CD8-positive, alpha-beta memory T cell (primary cell): Measurements from ENCODE around the gene S100A5. TPM values are rescaled to one million over a fixed set of nuclear protein-coding genes. Genes with fewer than 3 reads are reported as not detected.
A peak's percentile ranks its signal among the peaks of the same experiment; 100 is the strongest.
"Not testable (repeated sequence)": the region's sequence is repeated elsewhere in the genome, so short reads cannot be mapped to it uniquely, and the experiment has no call there.

ENCODE experiments used
- CTCF ChIA-PET: fragments of 350-600 bp; sonication (Branson Sonifier 250); formaldehyde crosslinking; loops from one replicate; lab custom pipeline; 2021; ENCODE audit warnings: antibody characterized with exemption; lab: Charles Lee
- POLR2A ChIA-PET: fragments of 350-600 bp; sonication (Branson Sonifier 250); formaldehyde crosslinking; loops from one replicate; lab custom pipeline; 2021; ENCODE audit warnings: antibody characterized with exemption; lab: Charles Lee
- DNase-seq, 5 donors: peaks; one replicate each; pipeline versions ENCODE4 v3.0.0 to v3.0.0-alpha.2; 2020 to 2022; ENCODE audit warnings: mixed read lengths in 1 of 5
- H3K27ac ChIP-seq: one replicate; pipeline ENCODE4 v1.7.0; 2013; ENCODE audit warnings: low read depth, mild to moderate bottlenecking, low read length, moderate library complexity
- H3K27me3 ChIP-seq: 2 replicates; pipeline ENCODE4 v1.7.0; 2013; ENCODE audit warnings: low read length, mild to moderate bottlenecking; ENCODE audit not compliant: insufficient read depth, poor library complexity, severe bottlenecking
- H3K36me3 ChIP-seq: 2 replicates; pipeline ENCODE4 v1.7.0; 2013; ENCODE audit warnings: mild to moderate bottlenecking, low read length, moderate library complexity; ENCODE audit not compliant: insufficient read depth
- H3K4me1 ChIP-seq: 2 replicates; pipeline ENCODE4 v1.7.0; 2013; ENCODE audit warnings: mild to moderate bottlenecking, low read length, moderate library complexity; ENCODE audit not compliant: insufficient read depth
- H3K4me3 ChIP-seq: 2 replicates; pipeline ENCODE4 v1.7.0; 2013; ENCODE audit warnings: mild to moderate bottlenecking, low read length
- H3K9me3 ChIP-seq: 2 replicates; pipeline ENCODE4 v1.7.0; 2013; ENCODE audit warnings: mild to moderate bottlenecking, low read length
- H3K27ac Mint-ChIP-seq, 8 donors: one replicate each; pipeline ENCODE4 v1.8.0; 2020 to 2021; ENCODE audit warnings: mixed read lengths in 8 of 8, mild to moderate bottlenecking in 6 of 8, inconsistent platforms in 3 of 8, moderate library complexity in 3 of 8
- H3K27me3 Mint-ChIP-seq, 2 donors: one replicate each; pipeline ENCODE4 v1.8.0; 2020 to 2021; ENCODE audit warnings: mixed read lengths in 2 of 2, mild to moderate bottlenecking in 1 of 2, moderate library complexity in 1 of 2
- H3K36me3 Mint-ChIP-seq, 3 donors: one replicate each; pipeline ENCODE4 v1.8.0; 2020 to 2021; ENCODE audit warnings: mixed read lengths in 3 of 3, inconsistent platforms in 1 of 3, mild to moderate bottlenecking in 1 of 3
- H3K4me1 Mint-ChIP-seq, 3 donors: one replicate each; pipeline ENCODE4 v1.8.0; 2020 to 2021; ENCODE audit warnings: mixed read lengths in 3 of 3, inconsistent platforms in 1 of 3, mild to moderate bottlenecking in 1 of 3
- H3K4me3 Mint-ChIP-seq, 7 donors: one replicate each; pipeline ENCODE4 v1.8.0; 2020 to 2021; ENCODE audit warnings: mixed read lengths in 7 of 7, mild to moderate bottlenecking in 6 of 7, moderate library complexity in 4 of 7, inconsistent platforms in 2 of 7
- H3K9me3 Mint-ChIP-seq, 5 donors: one replicate each; pipeline ENCODE4 v1.8.0; 2020 to 2022; ENCODE audit warnings: mixed read lengths in 5 of 5, mild to moderate bottlenecking in 3 of 5, moderate library complexity in 2 of 5, inconsistent platforms in 1 of 5
- polyA plus RNA-seq: library from polyadenylated mRNA; unstranded; fragments of 300-500 nt; fragmentation: Illumina TruSeq; gene quantifications from one replicate; pipeline ENCODE4 v1.2.3, GENCODE V29; 2021
- total RNA-seq, 2 experiments: library from RNA; stranded (reverse); gene quantifications; one replicate each; pipeline ENCODE4 v1.2.3, GENCODE V29; 2021

The S100A5 gene
- total and polyA plus RNA-seq, 3 experiments from 2014 or later: 0.61 to 1.6 (median 1.5) TPM

DNA sequence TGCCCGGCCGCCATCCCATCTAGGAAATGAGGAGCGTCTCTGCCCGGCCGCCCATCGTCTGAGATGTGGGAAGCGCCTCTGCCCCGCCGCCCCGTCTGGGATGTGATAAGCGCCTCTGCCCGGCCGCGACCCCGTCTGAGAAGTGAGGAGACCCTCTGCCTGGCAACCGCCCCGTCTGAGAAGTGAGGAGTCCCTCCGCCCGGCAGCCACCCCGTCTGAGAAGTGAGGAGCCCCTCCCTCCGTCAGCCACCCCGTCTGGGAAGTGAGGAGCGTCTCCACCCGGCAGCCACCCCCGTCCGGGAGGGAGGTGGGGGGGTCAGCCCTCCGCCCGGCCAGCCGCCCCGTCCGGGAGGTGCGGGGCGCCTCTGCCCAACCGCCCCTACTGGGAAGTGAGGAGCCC lies 42.1 kb upstream of the S100A5 start:
- H3K4me1 Mint-ChIP-seq, H3K36me3 Mint-ChIP-seq, H3K4me1 ChIP-seq, H3K27ac ChIP-seq, H3K9me3 ChIP-seq, CTCF ChIA-PET, H3K9me3 Mint-ChIP-seq, H3K4me3 Mint-ChIP-seq, DNase-seq, H3K27ac Mint-ChIP-seq, H3K36me3 ChIP-seq, H3K4me3 ChIP-seq, POLR2A ChIA-PET: not testable (repeated sequence)
- H3K27me3 ChIP-seq: peaks cover 10% of the 10 kb centered on the region
- H3K27me3 Mint-ChIP-seq: peaks cover 23 to 24% of the 10 kb centered on the region in 2 donors

DNA sequence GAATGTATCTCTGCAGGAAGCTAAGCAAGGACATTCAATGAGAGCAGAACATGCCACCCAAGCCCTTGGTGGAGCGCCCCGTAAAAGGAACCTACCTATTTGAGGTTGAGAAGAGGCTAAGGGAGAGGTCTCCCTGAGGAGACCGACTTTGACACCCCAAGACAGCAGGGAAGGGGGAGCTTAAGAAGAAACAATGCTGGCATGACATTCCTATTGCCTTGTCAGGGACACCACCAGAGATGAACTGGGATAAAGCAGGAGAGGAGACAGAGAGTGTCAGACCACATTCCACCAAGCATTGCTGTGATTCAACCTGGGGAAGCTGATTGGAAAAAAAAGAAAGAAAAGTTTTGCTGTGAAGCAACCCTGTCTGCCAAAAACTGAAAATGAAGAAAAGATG lies 38.2 kb upstream of the S100A5 start:
- ChIA-PET CTCF (no interaction called here), POLR2A (no interaction called here)
- no peak overlapping the region for H3K27ac Mint-ChIP-seq
- no peaks in the 10 kb centered on the region for H3K4me1 Mint-ChIP-seq
- no peaks in the 10 kb centered on the region for H3K9me3 Mint-ChIP-seq
- no peaks in the 10 kb centered on the region for H3K9me3 ChIP-seq
- H3K27ac ChIP-seq: no peak overlapping the region
- H3K27me3 ChIP-seq: peaks cover 8% of the 10 kb centered on the region
- H3K27me3 Mint-ChIP-seq: peaks cover 19 to 27% of the 10 kb centered on the region in 2 donors
- no peaks in the 10 kb centered on the region for H3K36me3 ChIP-seq
- no peaks in the 10 kb centered on the region for H3K4me1 ChIP-seq
- no peak overlapping the region for H3K4me3 Mint-ChIP-seq
- no peak overlapping the region for H3K4me3 ChIP-seq
- peaks cover 0 to 3% (median 0%) of the 10 kb centered on the region in 3 donors for H3K36me3 Mint-ChIP-seq
- no peak for DNase-seq

DNA sequence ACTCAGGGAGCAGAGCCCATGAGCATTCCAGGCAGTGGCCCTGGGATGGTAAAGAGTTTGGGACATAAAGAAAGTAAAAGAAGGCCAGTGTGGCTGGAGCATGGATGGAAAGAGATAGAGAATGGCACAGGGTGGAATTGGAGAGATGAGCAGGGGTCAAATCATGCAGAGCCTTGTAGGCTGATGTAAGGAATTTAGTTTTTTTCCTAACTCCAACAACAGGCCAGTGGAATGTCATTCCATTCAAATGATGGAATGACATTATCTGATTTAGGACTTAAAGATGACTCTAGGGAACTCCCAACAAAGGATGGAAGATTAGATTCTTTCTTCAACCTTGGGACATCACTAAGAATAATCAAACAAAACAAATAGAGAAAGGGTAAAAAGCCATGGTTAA lies 37.8 kb upstream of the S100A5 start:
- Histone ChIP-seq H3K4me3 (no peak overlapping the region), H3K27ac (no peak overlapping the region), H3K36me3 (no peaks in the 10 kb centered on the region), H3K9me3 (no peaks in the 10 kb centered on the region), H3K4me1 (no peaks in the 10 kb centered on the region), H3K27me3 (peaks cover 8% of the 10 kb centered on the region)
- Mint-ChIP-seq H3K27ac (peak overlapping the region in 1 of 8 donors; percentile 45), H3K4me1 (no peaks in the 10 kb centered on the region), H3K9me3 (no peaks in the 10 kb centered on the region), H3K27me3 (peaks cover 19 to 26% of the 10 kb centered on the region in 2 donors), H3K4me3 (no peak overlapping the region), H3K36me3 (peaks cover 0 to 3% (median 0%) of the 10 kb centered on the region in 3 donors)
- CTCF ChIA-PET: interaction anchor here (1.0 kb wide), 1 partner anchor 83 kb away, joined by 3 read pairs; no protein-coding TSS in a partner anchor
- POLR2A ChIA-PET: no interaction called here
- no peak for DNase-seq

DNA sequence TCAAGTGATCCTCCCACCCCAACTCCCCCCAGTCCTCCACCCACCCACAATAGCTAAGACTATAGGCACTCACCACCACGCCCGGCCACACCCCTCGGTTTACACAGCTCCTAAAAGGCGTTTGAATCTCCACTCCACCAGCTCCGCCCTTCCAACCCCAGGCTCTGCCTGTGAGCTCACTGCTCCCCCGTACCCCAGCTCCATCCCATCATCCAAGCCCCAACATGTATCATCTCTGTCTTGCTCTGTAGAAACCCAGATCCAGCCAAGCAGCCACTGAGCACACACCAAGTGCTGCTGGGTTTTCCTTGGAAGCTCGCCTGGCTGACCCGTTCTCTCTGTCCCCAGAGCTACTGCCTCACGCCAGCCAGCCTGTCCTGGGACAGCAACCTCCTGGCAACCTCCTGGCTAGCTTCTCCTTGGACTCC lies 36.9 kb upstream of the S100A5 start:
- peak overlapping the region in 1 of 8 donors; percentile 39 for H3K27ac Mint-ChIP-seq
- peaks cover 8% of the 10 kb centered on the region for H3K27me3 ChIP-seq
- no peak overlapping the region for H3K4me3 ChIP-seq
- peaks cover 0 to 2% (median 0%) of the 10 kb centered on the region in 3 donors for H3K4me1 Mint-ChIP-seq
- H3K36me3 ChIP-seq: no peaks in the 10 kb centered on the region
- H3K4me1 ChIP-seq: no peaks in the 10 kb centered on the region
- no peak overlapping the region for H3K4me3 Mint-ChIP-seq
- H3K27me3 Mint-ChIP-seq: peaks cover 19 to 26% of the 10 kb centered on the region in 2 donors
- H3K36me3 Mint-ChIP-seq: peaks cover 0 to 3% (median 0%) of the 10 kb centered on the region in 3 donors
- CTCF ChIA-PET: interaction anchor here (1.0 to 2.9 kb wide), 2 partner anchors 67 to 82 kb away, joined by 3 to 9 read pairs; no protein-coding TSS in a partner anchor
- H3K9me3 Mint-ChIP-seq: no peaks in the 10 kb centered on the region
- POLR2A ChIA-PET: no interaction called here
- DNase-seq: no peak
- no peaks in the 10 kb centered on the region for H3K9me3 ChIP-seq
- H3K27ac ChIP-seq: no peak overlapping the region

DNA sequence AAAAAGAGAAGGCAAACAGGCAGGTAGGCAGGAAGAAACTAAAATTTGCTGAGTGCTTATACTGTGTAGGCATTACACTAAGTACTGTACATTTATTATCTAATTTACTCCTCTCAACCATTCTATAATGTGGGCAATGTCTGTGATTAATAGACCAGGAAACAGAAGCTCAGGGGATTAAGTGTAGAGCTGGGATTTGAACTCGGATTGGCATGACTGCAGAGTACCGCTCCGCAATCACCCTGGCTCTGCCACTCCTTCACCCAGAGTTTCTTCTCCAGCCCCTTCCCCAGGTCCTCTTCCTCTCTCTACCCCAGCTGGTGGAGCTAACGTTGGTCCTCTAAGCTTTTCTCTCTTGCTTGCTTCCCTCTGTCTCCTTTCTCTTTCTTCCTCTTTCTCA lies 36.4 kb upstream of the S100A5 start:
- Histone ChIP-seq H3K4me1 (no peaks in the 10 kb centered on the region), H3K27me3 (peaks cover 8% of the 10 kb centered on the region), H3K9me3 (no peaks in the 10 kb centered on the region), H3K36me3 (no peaks in the 10 kb centered on the region), H3K27ac (no peak overlapping the region), H3K4me3 (no peak overlapping the region)
- Mint-ChIP-seq H3K36me3 (peaks cover 0 to 3% (median 0%) of the 10 kb centered on the region in 3 donors), H3K9me3 (no peaks in the 10 kb centered on the region), H3K27ac (no peak overlapping the region), H3K4me3 (no peak overlapping the region), H3K27me3 (peaks cover 19 to 26% of the 10 kb centered on the region in 2 donors), H3K4me1 (peaks cover 0 to 3% (median 0%) of the 10 kb centered on the region in 3 donors)
- ChIA-PET POLR2A (no interaction called here), CTCF (interaction anchor here (1.0 to 2.9 kb wide), 2 partner anchors 66 to 82 kb away, joined by 3 to 9 read pairs; no protein-coding TSS in a partner anchor)
- DNase-seq: no peak

DNA sequence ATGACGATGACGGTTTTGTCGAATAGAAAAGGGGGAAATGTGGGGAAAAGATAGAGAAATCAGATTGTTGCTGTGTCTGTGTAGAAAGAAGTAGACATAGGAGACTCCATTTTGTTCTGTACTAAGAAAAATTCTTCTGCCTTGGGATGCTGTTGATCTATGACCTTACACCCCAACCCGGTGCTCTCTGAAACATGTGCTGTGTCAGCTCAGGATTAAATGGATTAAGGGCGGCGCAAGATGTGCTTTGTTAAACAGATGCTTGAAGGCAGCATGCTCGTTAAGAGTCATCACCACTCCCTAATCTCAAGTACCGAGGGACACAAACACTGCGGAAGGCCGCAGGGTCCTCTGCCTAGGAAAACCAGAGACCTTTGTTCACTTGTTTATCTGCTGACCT lies 34.8 kb upstream of the S100A5 start:
- H3K4me3 ChIP-seq, H3K36me3 Mint-ChIP-seq, H3K36me3 ChIP-seq, H3K9me3 ChIP-seq, POLR2A ChIA-PET, H3K4me1 ChIP-seq, H3K4me1 Mint-ChIP-seq, H3K9me3 Mint-ChIP-seq, H3K27ac ChIP-seq, DNase-seq, H3K27me3 ChIP-seq, H3K27ac Mint-ChIP-seq, H3K4me3 Mint-ChIP-seq: not testable (repeated sequence)
- H3K27me3 Mint-ChIP-seq: peaks cover 20 to 38% of the 10 kb centered on the region in 2 donors
- CTCF ChIA-PET: interaction anchor here (2.9 kb wide), 1 partner anchor 65 kb away, joined by 9 read pairs; no protein-coding TSS in a partner anchor

DNA sequence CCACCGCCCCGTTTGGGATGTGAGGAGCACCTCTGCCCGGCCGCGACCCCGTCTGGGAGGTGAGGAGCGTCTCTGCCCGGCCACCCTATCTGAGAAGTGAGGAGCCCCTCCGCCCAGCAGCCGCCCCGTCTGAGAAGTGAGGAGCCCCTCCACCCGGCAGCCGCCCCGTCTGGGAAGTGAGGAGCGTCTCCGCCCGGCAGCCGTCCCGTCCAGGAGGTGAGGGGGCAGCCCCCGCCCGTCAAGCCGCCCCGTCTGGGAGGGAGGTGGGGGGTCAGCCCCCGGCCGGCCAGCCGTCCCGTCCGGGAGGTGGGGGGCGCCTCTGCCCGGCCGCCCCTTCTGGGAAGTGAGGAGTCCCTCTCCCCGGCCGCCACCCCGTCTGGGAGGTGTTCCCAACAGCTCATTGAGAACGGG lies 34.4 kb upstream of the S100A5 start:
- H3K27ac Mint-ChIP-seq, H3K9me3 ChIP-seq, H3K4me3 Mint-ChIP-seq, POLR2A ChIA-PET, H3K4me3 ChIP-seq, H3K27me3 ChIP-seq, H3K36me3 ChIP-seq, H3K4me1 ChIP-seq, H3K27ac ChIP-seq, H3K4me1 Mint-ChIP-seq, H3K36me3 Mint-ChIP-seq, DNase-seq, H3K9me3 Mint-ChIP-seq, CTCF ChIA-PET: not testable (repeated sequence)
- peaks cover 20 to 39% of the 10 kb centered on the region in 2 donors for H3K27me3 Mint-ChIP-seq

DNA sequence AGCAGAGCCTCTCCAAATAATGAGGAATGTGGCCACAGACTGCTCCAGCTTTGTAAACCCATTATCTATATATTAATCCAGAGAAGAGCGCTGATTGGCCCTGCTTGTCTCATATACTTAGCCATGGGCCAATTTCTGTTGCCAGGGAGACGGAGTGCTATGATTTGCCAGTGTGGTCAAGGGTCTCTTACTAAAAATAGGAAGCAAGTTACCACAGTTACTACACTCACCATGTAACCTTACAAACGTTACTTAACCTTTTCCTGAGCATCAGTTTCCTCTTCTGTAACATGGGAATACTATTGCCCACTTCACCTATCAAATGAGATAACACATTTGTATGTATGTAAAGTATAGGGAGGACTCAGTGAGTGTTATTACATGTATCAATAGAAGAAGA lies 32.6 kb upstream of the S100A5 start:
- Mint-ChIP-seq H3K9me3 (no peaks in the 10 kb centered on the region), H3K27ac (peak overlapping the region in 1 of 8 donors; percentile 58), H3K4me1 (peaks cover 5 to 9% (median 8%) of the 10 kb centered on the region in 3 donors), H3K36me3 (peaks cover 0 to 3% (median 0%) of the 10 kb centered on the region in 3 donors), H3K27me3 (peaks cover 7 to 35% of the 10 kb centered on the region in 2 donors), H3K4me3 (no peak overlapping the region)
- Histone ChIP-seq H3K4me3 (no peak overlapping the region), H3K27me3 (peaks cover 7% of the 10 kb centered on the region), H3K4me1 (peaks cover 1% of the 10 kb centered on the region), H3K9me3 (no peaks in the 10 kb centered on the region), H3K36me3 (no peaks in the 10 kb centered on the region), H3K27ac (no peak overlapping the region)
- DNase-seq: no peak
- CTCF ChIA-PET: interaction anchor here (6.5 kb wide), 2 partner anchors 40 to 64 kb away, joined by 109 to 125 read pairs; partner anchors contain the start of gene S100A6
- POLR2A ChIA-PET: no interaction called here
